Measurements from ENCODE around the gene ALAD. TPM values are rescaled to one million over a fixed set of nuclear protein-coding genes. Genes with fewer than 3 reads are reported as not detected.
A peak's percentile ranks its signal among the peaks of the same experiment; 100 is the strongest.
"Not testable (repeated sequence)": the region's sequence is repeated elsewhere in the genome, so short reads cannot be mapped to it uniquely, and the experiment has no call there.

ALAD gene
- total RNA-seq, 1 donor from 2014 or later = 5.1 TPM

DNA sequence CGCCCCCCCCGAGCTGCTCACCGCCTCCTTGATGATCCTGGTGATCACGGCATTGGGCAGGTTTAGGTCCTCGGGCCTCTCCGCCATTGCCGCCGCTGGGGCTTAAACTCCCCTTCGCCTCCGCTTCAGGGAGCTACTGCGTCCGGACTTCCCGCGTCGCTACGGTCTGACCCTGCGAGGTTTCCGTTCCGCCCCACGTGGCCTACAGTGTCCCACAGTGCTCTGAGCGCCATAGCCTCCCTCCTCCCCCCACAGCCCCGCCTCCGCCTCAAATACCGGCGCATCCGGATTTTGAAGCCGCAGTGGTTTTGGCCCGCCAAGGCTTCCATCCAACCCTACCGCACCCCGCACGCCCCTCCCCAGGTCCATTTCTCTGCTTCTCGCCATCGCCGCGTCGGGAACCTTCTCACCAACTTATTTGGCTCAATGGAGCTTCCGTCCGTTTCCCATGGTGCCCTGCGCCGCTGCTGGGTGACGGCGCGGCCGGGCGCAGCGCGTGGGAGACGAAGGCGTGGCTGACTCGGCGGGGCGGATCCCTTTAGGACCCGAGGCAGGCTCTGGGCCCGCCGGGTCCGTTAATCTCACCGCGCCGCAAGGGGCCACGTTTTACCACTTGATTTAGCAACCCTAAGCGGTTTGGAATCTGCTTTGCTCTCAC, 9.3 kb upstream of the ALAD start, which contains the start of the genes C9orf43 and POLE3:
C9orf43 (plus strand) TSS at position 541 of the 658 bp plus-strand sequence. CDS start 2,747 bp downstream, outside the sequence.
POLE3 (minus strand) TSS at position 469 of the 658 bp plus-strand sequence; CDS start at position 87, 382 bp downstream.
- DNase-seq (ENCODE audit: low read depth) = peak; percentile 56
- TF ChIP-seq, protein P1, sequence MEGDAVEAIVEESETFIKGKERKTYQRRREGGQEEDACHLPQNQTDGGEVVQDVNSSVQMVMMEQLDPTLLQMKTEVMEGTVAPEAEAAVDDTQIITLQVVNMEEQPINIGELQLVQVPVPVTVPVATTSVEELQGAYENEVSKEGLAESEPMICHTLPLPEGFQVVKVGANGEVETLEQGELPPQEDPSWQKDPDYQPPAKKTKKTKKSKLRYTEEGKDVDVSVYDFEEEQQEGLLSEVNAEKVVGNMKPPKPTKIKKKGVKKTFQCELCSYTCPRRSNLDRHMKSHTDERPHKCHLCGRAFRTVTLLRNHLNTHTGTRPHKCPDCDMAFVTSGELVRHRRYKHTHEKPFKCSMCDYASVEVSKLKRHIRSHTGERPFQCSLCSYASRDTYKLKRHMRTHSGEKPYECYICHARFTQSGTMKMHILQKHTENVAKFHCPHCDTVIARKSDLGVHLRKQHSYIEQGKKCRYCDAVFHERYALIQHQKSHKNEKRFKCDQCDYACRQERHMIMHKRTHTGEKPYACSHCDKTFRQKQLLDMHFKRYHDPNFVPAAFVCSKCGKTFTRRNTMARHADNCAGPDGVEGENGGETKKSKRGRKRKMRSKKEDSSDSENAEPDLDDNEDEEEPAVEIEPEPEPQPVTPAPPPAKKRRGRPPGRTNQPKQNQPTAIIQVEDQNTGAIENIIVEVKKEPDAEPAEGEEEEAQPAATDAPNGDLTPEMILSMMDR (conservative IDR thresholded peaks at IDR 0.05; ENCODE audit: low read depth, low read length) = peak; percentile 1
- peak within 1 kb of the TSS; percentile 84 for H3K4me3 ChIP-seq (ENCODE audit: low read depth, low read length)

DNA sequence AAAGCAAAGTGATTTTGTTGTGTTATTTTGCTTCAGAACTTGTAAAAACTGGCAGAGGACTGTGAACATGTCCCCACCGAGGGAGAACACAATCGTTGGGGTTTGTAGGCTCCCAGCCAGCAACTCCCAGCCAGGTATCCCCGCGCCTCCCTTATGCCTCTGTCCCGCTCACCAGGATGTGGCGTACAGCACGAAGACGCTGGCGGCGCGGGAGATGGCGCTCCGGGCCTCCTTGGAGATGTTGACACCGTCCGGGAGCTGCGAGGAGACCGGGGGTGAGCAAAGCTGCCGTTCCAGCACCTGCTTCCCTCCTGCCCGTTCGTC, 8.8 kb upstream of the ALAD start:
- TF ChIP-seq, protein P1 (conservative IDR thresholded peaks at IDR 0.05; ENCODE audit: low read depth, low read length) = no peak
- no peak for DNase-seq (ENCODE audit: low read depth)
- peak overlapping the region; percentile 84 for H3K4me3 ChIP-seq (ENCODE audit: low read depth, low read length)

- peak overlapping the region; percentile 84 for H3K4me3 ChIP-seq (ENCODE audit: low read depth, low read length)
- TF ChIP-seq, protein P1 (conservative IDR thresholded peaks at IDR 0.05; ENCODE audit: low read depth, low read length) = no peak
- DNase-seq (ENCODE audit: low read depth) = no peak
Measured at GRCh38 chr9:113409481-113409880, 8.4 kb upstream of the ALAD start.

DNA sequence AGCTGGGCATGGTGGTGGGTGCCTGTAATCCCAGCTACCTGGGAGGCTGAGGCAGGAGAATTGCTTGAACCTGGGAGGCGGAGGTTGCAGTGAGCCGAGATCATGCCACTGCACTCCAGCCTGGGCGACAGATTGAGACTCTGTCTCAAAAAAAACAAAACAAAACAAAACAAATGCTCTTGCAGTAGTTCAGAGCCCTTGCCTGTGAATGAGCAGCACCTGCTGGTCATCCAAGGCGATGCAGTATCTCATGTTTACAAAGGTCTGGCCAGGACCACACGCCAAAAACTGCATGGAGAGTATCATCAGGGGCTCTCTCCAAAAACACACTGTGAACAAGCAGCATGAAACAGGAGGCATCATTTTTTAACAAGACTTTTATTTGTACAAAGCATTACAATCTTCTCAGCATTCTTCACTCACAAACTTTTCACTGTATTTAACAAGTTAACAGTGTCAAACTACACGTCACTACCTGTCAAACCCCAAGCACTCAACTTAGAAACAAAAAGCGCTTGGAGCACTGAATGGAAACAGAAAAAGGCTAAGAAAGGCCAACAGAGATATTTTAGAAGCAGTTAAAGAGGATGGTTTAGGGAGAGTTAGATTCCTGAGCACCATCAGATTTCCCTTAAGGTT, 5.9 kb upstream of the ALAD start:
- TF ChIP-seq, protein P1 (conservative IDR thresholded peaks at IDR 0.05; ENCODE audit: low read depth, low read length) = peak; percentile 83
- peak; percentile 12 for DNase-seq (ENCODE audit: low read depth)
- H3K4me3 ChIP-seq (ENCODE audit: low read depth, low read length) = not testable (repeated sequence)

- not testable (repeated sequence) for H3K4me3 ChIP-seq (ENCODE audit: low read depth, low read length); DNase-seq (ENCODE audit: low read depth)
Measured at GRCh38 chr9:113406353-113406752, 5.3 kb upstream of the ALAD start.

- DNase-seq (ENCODE audit: low read depth) = no peak
- TF ChIP-seq, protein P1 (conservative IDR thresholded peaks at IDR 0.05; ENCODE audit: low read depth, low read length) = no peak
- no peak overlapping the region for H3K4me3 ChIP-seq (ENCODE audit: low read depth, low read length)
Measured at GRCh38 chr9:113403646-113404045, 2.6 kb upstream of the ALAD start.

DNA sequence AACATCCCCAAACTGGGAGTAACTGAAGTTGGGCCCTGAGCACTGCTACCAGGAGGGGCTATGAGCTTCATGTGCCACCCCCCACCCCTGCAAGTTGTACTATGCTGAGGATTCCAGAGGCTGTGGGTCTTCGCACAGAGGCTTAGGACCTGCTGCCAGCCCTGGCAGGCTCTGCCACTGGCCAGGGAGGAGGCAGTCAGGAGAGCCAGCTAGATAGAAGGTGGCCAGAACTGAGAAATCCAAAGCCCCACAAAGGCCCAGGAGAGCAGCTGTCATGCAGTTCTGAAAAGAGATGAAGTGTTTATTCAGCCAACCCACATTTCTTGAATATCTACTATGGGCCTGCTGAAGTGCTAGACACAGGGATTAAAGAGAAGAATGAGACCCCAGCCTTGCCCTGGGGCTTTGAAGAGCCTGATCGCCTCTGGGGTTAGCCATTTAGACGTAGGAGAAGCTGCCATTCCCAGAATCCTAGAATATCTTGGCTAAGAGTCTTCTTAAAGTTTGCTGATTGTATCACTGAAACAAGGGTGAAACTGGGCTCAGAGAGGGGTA, 1.4 kb downstream of the ALAD start:
- no peak for DNase-seq (ENCODE audit: low read depth)
- H3K4me3 ChIP-seq (ENCODE audit: low read depth, low read length) = peak overlapping the region; percentile 97
- TF ChIP-seq, protein P1 (conservative IDR thresholded peaks at IDR 0.05; ENCODE audit: low read depth, low read length) = no peak
